ENCODE data around the gene CHST11. TPM values are rescaled to one million over a fixed set of nuclear protein-coding genes. Genes with fewer than 3 reads are reported as not detected.

CHST11 gene
- total and polyA plus RNA-seq, 9 of the 15 experiments (the other 6 are each of a cell fraction or from before 2014, with no cell fraction given), result 2.3 to 38.7 (median 15.0) TPM

GRCh38 chr12:104568935-104569334 is 112.2 kb downstream of the CHST11 start (continued):
- no peak for TF ChIP-seq AFF4 (CRISPR knock-in tag; IDR thresholded peaks at IDR 0.05)
- no peak for TF ChIP-seq OTX1 (CRISPR knock-in tag; IDR thresholded peaks at IDR 0.05)
- no peak for TF ChIP-seq ZBTB49 (CRISPR knock-in tag; IDR thresholded peaks at IDR 0.05; ENCODE audit: borderline replicate concordance)
- TF ChIP-seq RCOR1 (IDR thresholded peaks at IDR 0.05; ENCODE audit: borderline replicate concordance in 1 of 2, low read depth in 2 of 2, low read length in 2 of 2), result 0 out of 4 replicates have a peak, but pooled peaks of 1 of the 2 experiments have one; percentile 10
- TF ChIP-seq RBFOX2 (IDR thresholded peaks at IDR 0.05; ENCODE audit: low read depth, low read length), result no peak
- TF ChIP-seq PHF20 (IDR thresholded peaks at IDR 0.05; ENCODE audit: partially characterized antibody), result no peak
- no peak for TF ChIP-seq TBP (optimal IDR thresholded peaks at IDR 0.05; ENCODE audit: low read depth, low read length)
- peak; percentile 60 for TF ChIP-seq RBM25 (IDR thresholded peaks at IDR 0.05; ENCODE audit: low read depth, low read length, severe bottlenecking)
- no peak for TF ChIP-seq ZNF311 (CRISPR knock-in tag; IDR thresholded peaks at IDR 0.05)
- TF ChIP-seq ADNP (tag; IDR thresholded peaks at IDR 0.05), result peak; percentile 96
- no peak for TF ChIP-seq CAMTA2 (CRISPR knock-in tag; conservative IDR thresholded peaks at IDR 0.05)
- no peak for TF ChIP-seq HINFP (tag; conservative IDR thresholded peaks at IDR 0.05; ENCODE audit: low read depth)
- no peak for TF ChIP-seq MCM7 (IDR thresholded peaks at IDR 0.05)
- no peak for TF ChIP-seq ZNF609 (CRISPR knock-in tag; IDR thresholded peaks at IDR 0.05; ENCODE audit: borderline replicate concordance)
- no peak for TF ChIP-seq CCAR2 (IDR thresholded peaks at IDR 0.05; ENCODE audit: low read depth, low read length)
- no peak for TF ChIP-seq DPF2 (IDR thresholded peaks at IDR 0.05)
- TF ChIP-seq GATAD2B (IDR thresholded peaks at IDR 0.05; ENCODE audit: borderline replicate concordance), result no peak
